Measurements from ENCODE around the gene CCND2. TPM values are rescaled to one million over a fixed set of nuclear protein-coding genes. Genes with fewer than 3 reads are reported as not detected.

The CCND2 gene
- total and polyA plus RNA-seq, 11 donors, result 48.0 to 620 (median 208) TPM

DNA sequence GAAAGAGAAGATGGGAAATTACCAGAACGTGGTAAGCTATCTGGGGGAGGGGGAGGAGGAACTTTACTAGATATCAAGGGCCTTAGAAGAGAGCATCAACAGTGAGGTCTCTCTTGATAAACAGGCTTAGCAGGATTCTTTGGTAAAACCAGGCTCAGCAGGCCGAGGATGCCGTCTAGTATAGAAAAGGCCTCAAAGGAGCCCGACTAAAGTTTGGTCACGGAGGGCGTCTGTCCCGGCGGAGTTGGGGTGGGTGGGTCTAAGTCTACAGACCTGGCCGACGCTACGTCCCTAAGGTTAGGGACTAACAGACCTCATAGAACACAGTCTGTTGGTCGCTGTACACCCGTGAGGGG, 46.9 kb downstream of the CCND2 start:
- Histone ChIP-seq H3K4me3 (peak overlapping the region; percentile 78 to 99 (median 94)), H3K27ac (peak overlapping the region; percentile 33 to 95 (median 90)), H3K27me3 (no peaks in the 10 kb centered on the region), H3K4me1 (peaks cover 4 to 37% (median 14%) of the 10 kb centered on the region in 12 donors), H3K9me3 (no peaks in the 10 kb centered on the region), H3K36me3 (peaks cover 0 to 2% (median 0%) of the 10 kb centered on the region in 9 donors)
- no peak for TF ChIP-seq POLR2A (IDR thresholded peaks at IDR 0.05)
- TF ChIP-seq, protein P1, sequence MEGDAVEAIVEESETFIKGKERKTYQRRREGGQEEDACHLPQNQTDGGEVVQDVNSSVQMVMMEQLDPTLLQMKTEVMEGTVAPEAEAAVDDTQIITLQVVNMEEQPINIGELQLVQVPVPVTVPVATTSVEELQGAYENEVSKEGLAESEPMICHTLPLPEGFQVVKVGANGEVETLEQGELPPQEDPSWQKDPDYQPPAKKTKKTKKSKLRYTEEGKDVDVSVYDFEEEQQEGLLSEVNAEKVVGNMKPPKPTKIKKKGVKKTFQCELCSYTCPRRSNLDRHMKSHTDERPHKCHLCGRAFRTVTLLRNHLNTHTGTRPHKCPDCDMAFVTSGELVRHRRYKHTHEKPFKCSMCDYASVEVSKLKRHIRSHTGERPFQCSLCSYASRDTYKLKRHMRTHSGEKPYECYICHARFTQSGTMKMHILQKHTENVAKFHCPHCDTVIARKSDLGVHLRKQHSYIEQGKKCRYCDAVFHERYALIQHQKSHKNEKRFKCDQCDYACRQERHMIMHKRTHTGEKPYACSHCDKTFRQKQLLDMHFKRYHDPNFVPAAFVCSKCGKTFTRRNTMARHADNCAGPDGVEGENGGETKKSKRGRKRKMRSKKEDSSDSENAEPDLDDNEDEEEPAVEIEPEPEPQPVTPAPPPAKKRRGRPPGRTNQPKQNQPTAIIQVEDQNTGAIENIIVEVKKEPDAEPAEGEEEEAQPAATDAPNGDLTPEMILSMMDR (IDR thresholded peaks at IDR 0.05), result no peak
- ATAC-seq (peak in 3 of 4 donors; percentile 22 to 52 (median 33)), DNase-seq (no peak)
- intact Hi-C loops (cut with DNase I), result loop anchor here in 1 of 10 donors (5.0 kb wide), 1 partner anchor 43 kb away; no protein-coding TSS in a partner anchor
- WGBS, 4 donors, result 0% methylated on average over 11 to 13 of the region's 13 CpGs

DNA sequence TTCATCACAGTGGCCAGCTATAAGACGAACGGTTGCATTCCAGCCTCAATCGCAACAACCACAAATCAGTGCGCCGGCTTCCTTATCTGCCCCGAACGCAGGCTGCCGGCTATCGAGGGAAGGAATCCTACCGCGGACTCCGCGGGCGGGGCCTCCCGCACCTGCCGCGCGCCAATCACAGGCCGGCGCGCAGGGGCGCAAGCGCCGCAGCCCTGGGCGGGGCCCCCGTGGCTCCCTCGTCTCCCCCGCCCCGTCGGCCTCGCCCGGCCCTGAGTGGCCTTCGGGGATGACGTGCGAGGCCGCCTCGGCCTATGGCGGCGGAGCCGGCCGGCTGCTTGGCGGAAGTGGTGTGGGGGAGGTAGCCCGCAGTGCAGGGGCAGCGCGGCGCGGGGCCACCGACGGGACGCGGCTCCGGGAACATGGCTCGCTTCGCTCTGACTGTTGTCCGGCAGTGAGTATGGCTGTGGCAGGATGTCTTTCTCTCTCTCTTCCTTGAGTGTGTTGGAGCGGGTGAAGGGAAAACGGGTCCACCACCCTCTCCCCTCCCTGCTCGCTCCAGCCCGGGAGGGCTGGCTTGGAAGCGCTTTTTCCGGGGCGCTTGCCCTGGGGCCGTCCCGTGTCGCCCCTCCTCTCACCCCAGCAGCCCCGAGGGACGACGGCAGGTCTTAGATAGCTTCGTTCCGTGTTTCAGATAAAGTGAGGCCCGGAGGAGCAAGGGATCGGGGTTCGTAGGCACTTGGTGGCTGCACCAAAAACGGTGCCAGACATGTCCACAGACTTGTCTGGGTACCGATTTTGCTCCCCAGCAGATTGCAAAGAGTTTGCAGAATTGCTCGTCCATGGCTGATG, 47.5 kb downstream of the CCND2 start, which contains the start of gene TIGAR:
TIGAR (plus strand) TSS at position 361 of the 849 bp plus-strand sequence; CDS start at position 420, 59 bp downstream.
- TF ChIP-seq, protein P1 (IDR thresholded peaks at IDR 0.05), result no peak
- TF ChIP-seq POLR2A (IDR thresholded peaks at IDR 0.05), result peak in 1 of 2 donors; percentile 95
- no peaks in the 10 kb centered on the region for H3K9me3 ChIP-seq
- H3K27ac ChIP-seq, result peak within 1 kb of the TSS; percentile 78 to 95 (median 91)
- 0 to 1% (median 0%) methylated on average over 52 to 76 of the region's 76 CpGs for WGBS, 4 donors
- peaks cover 4 to 43% (median 16%) of the 10 kb centered on the region in 12 donors for H3K4me1 ChIP-seq
- H3K27me3 ChIP-seq, result no peaks in the 10 kb centered on the region
- peaks cover 0 to 6% (median 0%) of the 10 kb centered on the region in 9 donors for H3K36me3 ChIP-seq
- peak within 1 kb of the TSS; percentile 78 to 99 (median 94) for H3K4me3 ChIP-seq
- intact Hi-C loops (cut with DNase I), result loop anchor here in 1 of 10 donors (5.0 kb wide), 1 partner anchor 44 kb away; no protein-coding TSS in a partner anchor
- ATAC-seq (peak; percentile 99 to 100 (median 100)), DNase-seq (peak; percentile 95 to 97 (median 96))

DNA sequence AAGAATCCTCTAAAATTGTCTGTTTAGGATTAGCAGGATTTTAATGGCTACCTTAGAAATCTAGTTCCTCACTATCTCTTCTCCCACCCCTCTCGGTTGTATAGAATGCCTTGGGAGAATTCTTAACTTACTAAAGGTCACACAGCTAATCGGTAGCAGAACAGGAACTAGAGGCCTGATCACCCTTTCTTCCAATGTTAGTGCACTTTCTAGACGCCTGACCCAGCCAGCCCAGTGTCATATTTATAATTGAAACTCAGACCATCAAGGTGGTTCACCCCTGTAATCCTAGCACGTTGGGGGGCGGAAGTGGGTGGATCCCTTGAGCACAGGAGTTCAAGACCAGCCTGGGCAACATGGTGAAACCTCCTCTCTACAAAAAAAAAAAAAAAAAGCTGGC, 49.2 kb downstream of the CCND2 start:
- ATAC-seq (no peak), DNase-seq (no peak)
- Histone ChIP-seq H3K4me3 (peak overlapping the region in 2 of 12 donors; percentile 91 to 97), H3K27me3 (no peaks in the 10 kb centered on the region), H3K36me3 (peaks cover 0 to 6% (median 0%) of the 10 kb centered on the region in 9 donors), H3K9me3 (no peaks in the 10 kb centered on the region), H3K4me1 (peaks cover 4 to 52% (median 16%) of the 10 kb centered on the region in 12 donors), H3K27ac (no peak overlapping the region)
- 78 to 83% (median 81%) methylated on average over 5 of the region's 5 CpGs for WGBS, 4 donors
- intact Hi-C loops (cut with DNase I), result loop anchor here in 1 of 10 donors (5.0 kb wide), 1 partner anchor 45 kb away; no protein-coding TSS in a partner anchor
- TF ChIP-seq POLR2A (IDR thresholded peaks at IDR 0.05), result no peak
- TF ChIP-seq, protein P1 (IDR thresholded peaks at IDR 0.05), result no peak

Other genes with a start within 250 kb of the CCND2 start
- 10 to 100 TPM in 6 of 9 donors, 1 to 10 TPM in 3; 6.4 to 16.4 (median 14.0) TPM for gene TIGAR, start 47.5 kb downstream of the CCND2 start, total RNA-seq
- gene TIGAR, start 47.5 kb downstream of the CCND2 start, polyA plus RNA-seq, result 10 to 100 TPM in 1 of 2 donors, 1 to 10 TPM in 1; 3.6 to 10.2 TPM
- under 1 TPM in 2 of 9 donors, not detected in 7; 0.10 to 0.15 TPM for gene FGF23, start 106.0 kb downstream of the CCND2 start, total RNA-seq
- gene FGF23, start 106.0 kb downstream of the CCND2 start, polyA plus RNA-seq, result under 1 TPM in 1 of 2 donors, not detected in 1; 0.04 TPM
- not detected for gene FGF6, start 172.1 kb downstream of the CCND2 start, total RNA-seq
- not detected for gene FGF6, start 172.1 kb downstream of the CCND2 start, polyA plus RNA-seq